Lower lobe of right lung (tissue), 2 donors: ENCODE results near the gene LRRC8B. TPM values are rescaled to one million over a fixed set of nuclear protein-coding genes. Genes with fewer than 3 reads are reported as not detected.

Source experiments
- ATAC-seq, 2 donors: fragments of 200-7000 bp; cut with Tn5 transposase; one replicate each; pipeline ENCODE4 v1.9.1; 2020 to 2022; ENCODE audit warnings: mild to moderate bottlenecking in 2 of 2, moderate library complexity in 2 of 2
- DNase-seq: peaks from one replicate; pipeline ENCODE4 v3.0.0-alpha.2; 2020
- H3K27ac ChIP-seq: fragments of 200-600 bp; one replicate; pipeline ENCODE4 v1.8.0; 2022
- H3K27me3 ChIP-seq: fragments of 200-600 bp; one replicate; pipeline ENCODE4 v1.8.0; 2022; ENCODE audit warnings: low read depth
- H3K36me3 ChIP-seq: fragments of 200-600 bp; one replicate; pipeline ENCODE4 v1.8.0; 2022; ENCODE audit warnings: mild to moderate bottlenecking
- H3K4me1 ChIP-seq: fragments of 200-600 bp; one replicate; pipeline ENCODE4 v1.8.0; 2022
- H3K4me3 ChIP-seq: fragments of 200-600 bp; one replicate; pipeline ENCODE4 v1.8.0; 2022; ENCODE audit warnings: mild to moderate bottlenecking
- H3K9me3 ChIP-seq: fragments of 200-600 bp; one replicate; pipeline ENCODE4 v1.8.0; 2022
- CTCF ChIP-seq: fragments of 200-600 bp; IDR thresholded peaks from one replicate; pipeline ENCODE4 v1.8.0; 2022; ENCODE audit warnings: antibody characterized with exemption, mild to moderate bottlenecking
- intact Hi-C: fragments of 100-400 bp; cut with DNase I; formaldehyde crosslinking; loops from one replicate; pipeline ENCODE4 v1.11.0; 2022
- total RNA-seq: library from RNA; stranded (reverse); fragmentation: NEBNext Ultra II Directional; extraction: Animal tissue kit (Norgen Biotek cat#: 25700); gene quantifications from one replicate; pipeline ENCODE4 v1.2.1, GENCODE V29; 2021
- donor health status: DM: no; HTN: yes; CAD: no; lungs with severe emphysema.

LRRC8B gene
- total RNA-seq, 1 donor from 2014 or later, result 16.4 TPM

- no peak for DNase-seq
- H3K4me3 ChIP-seq, result no peak overlapping the region
- no peaks in the 10 kb centered on the region for H3K9me3 ChIP-seq
- H3K36me3 ChIP-seq, result no peaks in the 10 kb centered on the region
- no peak overlapping the region for H3K27ac ChIP-seq
- TF ChIP-seq CTCF, result no peak
- H3K4me1 ChIP-seq, result peaks cover 5% of the 10 kb centered on the region
- no peaks in the 10 kb centered on the region for H3K27me3 ChIP-seq
- intact Hi-C loops, result no loop called here
- ATAC-seq, result no peak
These were observed 69.6 kb downstream of the LRRC8B start for GRCh38 chr1:89594096-89594740.

- Histone ChIP-seq H3K4me1 (peaks cover 5% of the 10 kb centered on the region), H3K36me3 (no peaks in the 10 kb centered on the region), H3K4me3 (no peak overlapping the region), H3K9me3 (no peaks in the 10 kb centered on the region), H3K27ac (no peak overlapping the region), H3K27me3 (no peaks in the 10 kb centered on the region)
- intact Hi-C loops, result no loop called here
- DNase-seq, result no peak
- no peak for ATAC-seq
- no peak for TF ChIP-seq CTCF
These were observed 72.1 kb downstream of the LRRC8B start for GRCh38 chr1:89596698-89597097.

GRCh38 chr1:89598450-89599331 is 74.1 kb downstream of the LRRC8B start:
- no peaks in the 10 kb centered on the region for H3K27me3 ChIP-seq
- no peak for DNase-seq
- H3K36me3 ChIP-seq, result no peaks in the 10 kb centered on the region
- H3K4me3 ChIP-seq, result no peak overlapping the region
- peak; percentile 66 for TF ChIP-seq CTCF
- intact Hi-C loops, result no loop called here
- ATAC-seq, result peak; percentile 71 to 82
- H3K4me1 ChIP-seq, result no peaks in the 10 kb centered on the region
- H3K27ac ChIP-seq, result no peak overlapping the region
- no peaks in the 10 kb centered on the region for H3K9me3 ChIP-seq

GRCh38 chr1:89599332-89599630 is 74.7 kb downstream of the LRRC8B start:
- no peaks in the 10 kb centered on the region for H3K4me1 ChIP-seq
- ATAC-seq (no peak), DNase-seq (no peak)
- H3K36me3 ChIP-seq, result no peaks in the 10 kb centered on the region
- H3K4me3 ChIP-seq, result no peak overlapping the region
- no peak for TF ChIP-seq CTCF
- no peaks in the 10 kb centered on the region for H3K27me3 ChIP-seq
- no peaks in the 10 kb centered on the region for H3K9me3 ChIP-seq
- intact Hi-C loops, result no loop called here
- H3K27ac ChIP-seq, result no peak overlapping the region

- Histone ChIP-seq H3K4me1 (no peaks in the 10 kb centered on the region), H3K36me3 (no peaks in the 10 kb centered on the region), H3K27me3 (no peaks in the 10 kb centered on the region), H3K9me3 (no peaks in the 10 kb centered on the region), H3K27ac (no peak overlapping the region), H3K4me3 (no peak overlapping the region)
- DNase-seq (no peak), ATAC-seq (no peak)
- intact Hi-C loops, result no loop called here
- TF ChIP-seq CTCF, result no peak
These were observed 76.0 kb downstream of the LRRC8B start for GRCh38 chr1:89600451-89601224.
